Hepatocyte (in vitro differentiated cells): ENCODE results near the gene RPL4. TPM values are rescaled to one million over a fixed set of nuclear protein-coding genes. Genes with fewer than 3 reads are reported as not detected.

Experiments used
- DNase-seq: peaks from one replicate; pipeline ENCODE4 v3.0.0-alpha.2; 2016; ENCODE audit warnings: low spot score
- H2AFZ ChIP-seq: fragments of 200-600 bp; sonication (generic); 2 replicates; pipeline ENCODE4 v1.6.0; 2016; ENCODE audit warnings: antibody characterized with exemption, mild to moderate bottlenecking
- H3K27ac ChIP-seq: fragments of 200-600 bp; sonication (generic); 2 replicates; pipeline ENCODE4 v1.5.1; 2016; ENCODE audit warnings: mild to moderate bottlenecking
- H3K27me3 ChIP-seq: fragments of 200-600 bp; sonication (generic); 2 replicates; pipeline ENCODE4 v1.6.1; 2016
- H3K36me3 ChIP-seq: fragments of 200-600 bp; sonication (generic); replicated peaks from 2 replicates; pipeline ENCODE4 v1.5.1; 2016; ENCODE audit warnings: low read depth; ENCODE audit not compliant: insufficient read depth
- H3K4me1 ChIP-seq: fragments of 200-600 bp; sonication (generic); 2 replicates; pipeline ENCODE4 v1.5.1; 2016; ENCODE audit warnings: mild to moderate bottlenecking, moderate library complexity; ENCODE audit not compliant: insufficient read depth
- H3K4me2 ChIP-seq: fragments of 200-600 bp; sonication (generic); 2 replicates; pipeline ENCODE4 v1.6.0; 2016
- H3K4me3 ChIP-seq: fragments of 200-600 bp; sonication (generic); 2 replicates; pipeline ENCODE4 v1.5.1; 2016; ENCODE audit warnings: mild to moderate bottlenecking
- H3K79me2 ChIP-seq: fragments of 200-600 bp; sonication (generic); 2 replicates; pipeline ENCODE4 v1.6.0; 2017; ENCODE audit warnings: mild to moderate bottlenecking
- H3K9me2 ChIP-seq: fragments of 200-600 bp; sonication (generic); replicated peaks from 2 replicates; pipeline ENCODE4 v1.6.0; 2017; ENCODE audit warnings: mild to moderate bottlenecking; ENCODE audit not compliant: insufficient read depth
- H3K9me3 ChIP-seq: fragments of 200-600 bp; sonication (generic); 2 replicates; pipeline ENCODE4 v1.5.1; 2016; ENCODE audit warnings: low read depth, mild to moderate bottlenecking
- H4K20me1 ChIP-seq: fragments of 200-600 bp; sonication (generic); 2 replicates; pipeline ENCODE4 v1.6.0; 2016; ENCODE audit warnings: mild to moderate bottlenecking; ENCODE audit not compliant: insufficient read depth, poor library complexity, severe bottlenecking
- EZH2 ChIP-seq: fragments of 200-600 bp; sonication (generic); IDR thresholded peaks from 2 replicates; pipeline ENCODE4 v1.6.1; 2016; ENCODE audit warnings: antibody characterized with exemption, mild to moderate bottlenecking, borderline replicate concordance
- EZH2phosphoT487 ChIP-seq: fragments of 200-600 bp; sonication (generic); IDR thresholded peaks from one replicate; pipeline ENCODE4 v1.6.1; 2018; ENCODE audit warnings: antibody characterized with exemption, mild to moderate bottlenecking, low read depth, moderate library complexity; ENCODE audit not compliant: unreplicated experiment, severe bottlenecking
- WGBS: methylation state at CpG from one replicate; pipeline ENCODE4 v1.1.6; 2016; ENCODE audit warnings: low lambda C conversion rate; ENCODE audit errors: missing lambda C conversion rate; 5-methylcytosine and 5-hydroxymethylcytosine counted together
- polyA plus RNA-seq: library from polyadenylated mRNA; unstranded; fragments of >200 nt; fragmentation: Nextera tagmentation; extraction: Ambion mirVana; gene quantifications from 2 replicates; pipeline ENCODE4 v1.2.1, GENCODE V29; 2016
- total RNA-seq: library from RNA; depleted of rRNA; stranded (reverse); fragments of >200 nt; gene quantifications from 2 replicates; pipeline ENCODE4 v1.2.3, GENCODE V29; 2014
- TF ChIP-seq, protein P1 (sequence below): fragments of 200-600 bp; sonication (generic); IDR thresholded peaks from 2 replicates; pipeline ENCODE4 v1.5.1; 2016; ENCODE audit warnings: antibody characterized with exemption, mild to moderate bottlenecking; ENCODE audit not compliant: poor library complexity

The RPL4 gene
- total and polyA plus RNA-seq, 2 experiments from 2014 or later, result 698 to 3,351 TPM

DNA sequence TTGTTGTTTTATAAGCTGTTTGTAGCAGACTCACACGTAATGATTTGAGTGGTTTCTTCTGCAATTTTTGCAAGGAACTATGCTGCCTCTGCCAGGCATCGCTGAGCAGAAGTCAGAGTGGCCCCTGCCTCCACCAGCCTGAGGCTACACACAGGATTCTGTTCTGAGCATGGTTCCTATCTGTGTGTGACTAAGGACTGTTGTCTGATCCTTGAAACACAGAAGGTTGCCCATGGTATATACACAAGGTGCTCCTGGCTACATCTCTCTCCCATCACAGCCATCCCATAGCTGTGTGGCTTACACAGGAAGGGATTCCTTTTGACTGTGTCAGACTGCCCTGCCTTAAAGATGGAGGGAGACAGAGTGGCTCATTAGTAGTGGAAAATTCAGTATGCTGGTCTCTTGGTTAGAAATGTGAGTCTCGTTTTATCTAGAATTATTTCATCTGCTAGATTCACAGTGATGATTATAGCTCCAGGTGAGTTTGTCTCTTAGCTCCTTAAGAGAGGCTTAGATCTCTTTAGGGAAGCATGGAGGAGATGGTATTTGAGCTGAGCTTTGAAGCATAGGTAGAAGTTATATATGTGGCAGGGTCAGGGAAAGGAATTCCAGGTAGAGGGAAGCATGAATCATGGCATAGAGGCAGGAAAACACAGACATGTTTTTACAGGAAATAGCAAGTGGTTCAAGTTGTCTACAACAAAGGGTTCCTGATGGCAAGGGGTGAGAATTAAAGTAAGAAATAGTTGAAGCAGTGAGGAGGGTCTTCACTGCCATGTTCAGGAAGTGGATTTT lies 44.6 kb downstream of the RPL4 start:
- no peaks in the 10 kb centered on the region for H4K20me1 ChIP-seq
- H3K4me2 ChIP-seq, result no peak overlapping the region
- WGBS, result 79% methylated on average over 3 of the region's 3 CpGs

DNA sequence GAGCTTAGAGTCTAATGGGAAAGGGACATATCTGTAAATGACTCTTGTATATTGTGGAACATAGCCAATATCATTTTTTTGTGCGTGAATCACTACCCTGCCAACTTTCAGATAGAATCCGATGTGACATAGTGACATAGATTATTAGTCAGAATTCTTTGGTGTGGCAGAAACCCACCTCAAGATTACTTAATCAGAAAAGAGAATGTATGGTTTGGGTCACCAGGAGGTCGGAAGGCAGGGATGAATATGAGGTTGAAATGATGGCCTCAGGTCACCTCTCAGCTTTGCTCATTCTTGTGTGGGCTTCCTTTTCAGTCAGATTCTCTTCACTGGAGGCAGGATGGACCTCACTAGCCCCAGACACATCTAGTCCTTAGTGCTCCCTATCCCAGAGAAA lies 48.4 kb downstream of the RPL4 start:
- Histone ChIP-seq H3K36me3 (no peaks in the 10 kb centered on the region), H4K20me1 (no peaks in the 10 kb centered on the region), H3K9me3 (no peaks in the 10 kb centered on the region), H3K4me2 (no peak overlapping the region), H3K79me2 (no peaks in the 10 kb centered on the region), H3K4me3 (no peak overlapping the region), H3K27ac (no peak overlapping the region), H3K27me3 (no peaks in the 10 kb centered on the region), H2AFZ (no peak overlapping the region), H3K4me1 (no peaks in the 10 kb centered on the region), H3K9me2 (no peaks in the 10 kb centered on the region)
- no peak for DNase-seq
- 93% methylated on average over 3 of the region's 3 CpGs for whole genome bisulfite sequencing
- TF ChIP-seq EZH2, result no peak
- no peak for TF ChIP-seq EZH2phosphoT487
- TF ChIP-seq, protein P1, sequence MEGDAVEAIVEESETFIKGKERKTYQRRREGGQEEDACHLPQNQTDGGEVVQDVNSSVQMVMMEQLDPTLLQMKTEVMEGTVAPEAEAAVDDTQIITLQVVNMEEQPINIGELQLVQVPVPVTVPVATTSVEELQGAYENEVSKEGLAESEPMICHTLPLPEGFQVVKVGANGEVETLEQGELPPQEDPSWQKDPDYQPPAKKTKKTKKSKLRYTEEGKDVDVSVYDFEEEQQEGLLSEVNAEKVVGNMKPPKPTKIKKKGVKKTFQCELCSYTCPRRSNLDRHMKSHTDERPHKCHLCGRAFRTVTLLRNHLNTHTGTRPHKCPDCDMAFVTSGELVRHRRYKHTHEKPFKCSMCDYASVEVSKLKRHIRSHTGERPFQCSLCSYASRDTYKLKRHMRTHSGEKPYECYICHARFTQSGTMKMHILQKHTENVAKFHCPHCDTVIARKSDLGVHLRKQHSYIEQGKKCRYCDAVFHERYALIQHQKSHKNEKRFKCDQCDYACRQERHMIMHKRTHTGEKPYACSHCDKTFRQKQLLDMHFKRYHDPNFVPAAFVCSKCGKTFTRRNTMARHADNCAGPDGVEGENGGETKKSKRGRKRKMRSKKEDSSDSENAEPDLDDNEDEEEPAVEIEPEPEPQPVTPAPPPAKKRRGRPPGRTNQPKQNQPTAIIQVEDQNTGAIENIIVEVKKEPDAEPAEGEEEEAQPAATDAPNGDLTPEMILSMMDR, result no peak

More for the DNA sequence above, 44.6 kb downstream of the RPL4 start:
- no peak overlapping the region for H2AFZ ChIP-seq
- no peak overlapping the region for H3K27ac ChIP-seq
- H3K9me2 ChIP-seq, result no peaks in the 10 kb centered on the region
- no peaks in the 10 kb centered on the region for H3K4me1 ChIP-seq
- no peaks in the 10 kb centered on the region for H3K27me3 ChIP-seq
- no peak overlapping the region for H3K4me3 ChIP-seq
- H3K9me3 ChIP-seq, result no peaks in the 10 kb centered on the region
- no peak for DNase-seq
- TF ChIP-seq, protein P1, result no peak
- TF ChIP-seq EZH2phosphoT487, result no peak
- no peak for TF ChIP-seq EZH2
- H3K79me2 ChIP-seq, result no peaks in the 10 kb centered on the region
- no peaks in the 10 kb centered on the region for H3K36me3 ChIP-seq

DNA sequence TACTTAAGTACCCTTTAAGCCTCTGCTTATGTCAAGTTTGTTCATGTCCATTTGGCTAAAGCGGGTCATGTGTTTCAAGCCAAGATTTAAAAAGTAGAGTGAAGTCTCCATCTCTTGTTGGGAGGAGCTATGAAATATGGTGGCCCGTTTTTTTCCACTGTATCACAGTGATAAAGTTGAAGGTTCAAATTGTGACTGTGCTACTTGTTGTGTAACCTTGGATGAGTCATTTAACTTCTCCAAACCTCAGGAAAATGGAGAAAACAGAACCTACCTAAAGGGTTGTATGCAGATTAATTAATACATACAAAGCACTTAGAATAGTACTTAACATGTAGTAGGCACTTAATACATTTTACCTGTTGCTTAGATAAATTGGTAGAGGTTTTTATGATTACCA lies 50.5 kb downstream of the RPL4 start:
- H4K20me1 ChIP-seq, result no peaks in the 10 kb centered on the region
- no peaks in the 10 kb centered on the region for H3K9me3 ChIP-seq
- no peaks in the 10 kb centered on the region for H3K36me3 ChIP-seq
- H3K27ac ChIP-seq, result no peak overlapping the region
- no peak overlapping the region for H2AFZ ChIP-seq
- no peak overlapping the region for H3K4me2 ChIP-seq
- TF ChIP-seq EZH2phosphoT487 (no peak), EZH2 (no peak)
- TF ChIP-seq, protein P1, result no peak
- no peaks in the 10 kb centered on the region for H3K9me2 ChIP-seq
- H3K79me2 ChIP-seq, result no peaks in the 10 kb centered on the region
- H3K4me3 ChIP-seq, result no peak overlapping the region
- H3K27me3 ChIP-seq, result no peaks in the 10 kb centered on the region
- 91% methylated on average over 2 of the region's 2 CpGs for WGBS
- no peak for DNase-seq
- H3K4me1 ChIP-seq, result no peaks in the 10 kb centered on the region
